Mesenchymal stem cell (in vitro differentiated cells and primary cell): ENCODE results near the gene PIGP.

ENCODE experiments used
- DNase-seq: peaks from one replicate; pipeline ENCODE4 v3.0.0-alpha.2; 2013
- H2AFZ ChIP-seq: one replicate; pipeline ENCODE4 v1.6.1; 2013; ENCODE audit warnings: low read depth, mild to moderate bottlenecking, control low read depth, inconsistent platforms, low read length, moderate library complexity
- H2AK5ac ChIP-seq: 2 replicates; pipeline ENCODE4 v1.6.1; 2013; ENCODE audit warnings: low read length, moderate library complexity, mild to moderate bottlenecking, inconsistent platforms; ENCODE audit not compliant: severe bottlenecking
- H2BK120ac ChIP-seq: one replicate; pipeline ENCODE4 v1.6.1; 2013; ENCODE audit warnings: low read depth, mild to moderate bottlenecking, inconsistent platforms, low read length, moderate library complexity
- H2BK12ac ChIP-seq, 2 experiments: one replicate each; pipeline ENCODE4 v1.6.1; 2013; ENCODE audit warnings: inconsistent platforms in 2 of 2, low read length in 2 of 2, mild to moderate bottlenecking in 2 of 2, moderate library complexity in 2 of 2, control low read depth in 1 of 2
- H2BK15ac ChIP-seq: one replicate; pipeline ENCODE4 v1.6.1; 2013; ENCODE audit warnings: mild to moderate bottlenecking, low read depth, inconsistent platforms; ENCODE audit not compliant: poor library complexity, severe bottlenecking
- H2BK5ac ChIP-seq: 2 replicates; pipeline ENCODE4 v1.6.1; 2013; ENCODE audit warnings: low read depth, mild to moderate bottlenecking, low read length, control low read depth, inconsistent platforms; ENCODE audit not compliant: poor library complexity, severe bottlenecking
- H3K14ac ChIP-seq, 2 experiments: one replicate each; pipeline ENCODE4 v1.6.1; 2013; ENCODE audit warnings: inconsistent platforms in 2 of 2, low read length in 2 of 2, control low read depth in 1 of 2, mild to moderate bottlenecking in 1 of 2, moderate library complexity in 1 of 2
- H3K18ac ChIP-seq, 2 experiments: one replicate each; pipeline ENCODE4 v1.6.1; 2013; ENCODE audit warnings: inconsistent platforms in 2 of 2, low read length in 2 of 2, control low read depth in 1 of 2, low read depth in 1 of 2, mild to moderate bottlenecking in 1 of 2
- H3K23ac ChIP-seq, 2 experiments: one replicate each; pipeline ENCODE4 v1.6.1; 2013; ENCODE audit warnings: inconsistent platforms in 2 of 2, low read length in 2 of 2, mild to moderate bottlenecking in 2 of 2, moderate library complexity in 2 of 2, control low read depth in 1 of 2
- H3K27ac ChIP-seq: 2 replicates; pipeline ENCODE4 v1.5.1; 2013; ENCODE audit warnings: mild to moderate bottlenecking, moderate library complexity, low read length, control low read depth, inconsistent platforms; ENCODE audit not compliant: poor library complexity, severe bottlenecking
- H3K27me3 ChIP-seq, 2 experiments: 2 replicates each; pipeline versions ENCODE4 v1.6.1 to v1.7.0; 2013; ENCODE audit warnings: low read length in 2 of 2, mild to moderate bottlenecking in 2 of 2, moderate library complexity in 2 of 2, control low read depth in 1 of 2, inconsistent platforms in 1 of 2; ENCODE audit not compliant: control insufficient read depth in 1 of 2, insufficient read depth in 1 of 2
- H3K36me3 ChIP-seq, 2 experiments: 2 replicates each; pipeline versions ENCODE4 v1.6.1 to v1.7.0; 2013; ENCODE audit warnings: low read length in 2 of 2, control low read depth in 1 of 2, inconsistent platforms in 1 of 2, low read depth in 1 of 2, mild to moderate bottlenecking in 1 of 2; ENCODE audit not compliant: insufficient read depth in 2 of 2, control insufficient read depth in 1 of 2
- H3K4ac ChIP-seq, 2 experiments: one replicate each; pipeline ENCODE4 v1.6.1; 2013; ENCODE audit warnings: inconsistent platforms in 2 of 2, low read length in 2 of 2, mild to moderate bottlenecking in 2 of 2, moderate library complexity in 2 of 2, control low read depth in 1 of 2, low read depth in 1 of 2
- H3K4me1 ChIP-seq: 2 replicates; pipeline ENCODE4 v1.6.1; 2013; ENCODE audit warnings: low read depth, low read length, control low read depth; ENCODE audit not compliant: control insufficient read depth, insufficient read depth
- H3K4me2 ChIP-seq: 2 replicates; pipeline ENCODE4 v1.6.1; 2013; ENCODE audit warnings: low read length, mild to moderate bottlenecking, inconsistent platforms; ENCODE audit not compliant: poor library complexity, severe bottlenecking
- H3K4me3 ChIP-seq, 2 experiments: 2 replicates each; pipeline versions ENCODE4 v1.5.1 to v1.7.0; 2013; ENCODE audit warnings: low read length in 2 of 2, mild to moderate bottlenecking in 2 of 2, control low read depth in 1 of 2, low read depth in 1 of 2; ENCODE audit not compliant: insufficient read depth in 1 of 2
- H3K79me1 ChIP-seq: replicated peaks from 2 replicates; pipeline ENCODE4 v1.6.1; 2013; ENCODE audit warnings: mild to moderate bottlenecking, control low read depth, low read length, inconsistent platforms; ENCODE audit not compliant: poor library complexity, severe bottlenecking
- H3K9ac ChIP-seq: 2 replicates; pipeline ENCODE4 v1.7.0; 2013; ENCODE audit warnings: mild to moderate bottlenecking, low read length, moderate library complexity
- H3K9me3 ChIP-seq: 2 replicates; pipeline ENCODE4 v1.7.0; 2013; ENCODE audit warnings: mild to moderate bottlenecking, low read length; ENCODE audit not compliant: control insufficient read depth
- H4K8ac ChIP-seq: one replicate; pipeline ENCODE4 v1.6.1; 2013; ENCODE audit warnings: inconsistent platforms, mild to moderate bottlenecking, low read length, moderate library complexity
- H4K91ac ChIP-seq: one replicate; pipeline ENCODE4 v1.6.1; 2013; ENCODE audit warnings: mild to moderate bottlenecking, low read length, inconsistent platforms
- WGBS: methylation state at CpG from one replicate; pipeline ENCODE4 v1.1.7; 2013; ENCODE audit warnings: mixed read lengths; 5-methylcytosine and 5-hydroxymethylcytosine counted together

Gene PIGP

GRCh38 chr21:37047079-37047478, 25.8 kb downstream of the PIGP start:
- Histone ChIP-seq H3K36me3 (no peaks in the 10 kb centered on the region), H3K4ac (no peak overlapping the region), H3K9me3 (no peaks in the 10 kb centered on the region), H3K9ac (no peak overlapping the region), H2AFZ (no peak overlapping the region), H2BK5ac (no peak overlapping the region), H4K91ac (no peak overlapping the region), H3K23ac (no peak overlapping the region), H3K27ac (no peak overlapping the region), H3K27me3 (peaks cover 0 to 17% of the 10 kb centered on the region in 2 experiments), H4K8ac (no peak overlapping the region), H3K4me2 (no peak overlapping the region), H3K79me1 (no peaks in the 10 kb centered on the region), H2BK15ac (no peak overlapping the region), H2BK12ac (no peak overlapping the region), H3K4me3 (no peak overlapping the region), H2AK5ac (no peak overlapping the region), H3K18ac (no peak overlapping the region), H3K14ac (no peak overlapping the region), H3K4me1 (peaks cover 6% of the 10 kb centered on the region), H2BK120ac (no peak overlapping the region)
- WGBS, result 82% methylated on average over 3 of the region's 4 CpGs
- no peak for DNase-seq

- H3K23ac ChIP-seq, result no peak overlapping the region
- no peak overlapping the region for H2BK12ac ChIP-seq
- H2BK120ac ChIP-seq, result no peak overlapping the region
- H3K4ac ChIP-seq, result no peak overlapping the region
- no peak overlapping the region for H4K8ac ChIP-seq
- no peak overlapping the region for H2BK5ac ChIP-seq
- no peak overlapping the region for H4K91ac ChIP-seq
- 92% methylated on average over 6 of the region's 6 CpGs for WGBS
- no peak for DNase-seq
- no peak overlapping the region for H3K18ac ChIP-seq
- H3K36me3 ChIP-seq, result no peaks in the 10 kb centered on the region
- H3K14ac ChIP-seq, result no peak overlapping the region
- H3K9ac ChIP-seq, result no peak overlapping the region
- H3K79me1 ChIP-seq, result no peaks in the 10 kb centered on the region
- no peak overlapping the region for H3K27ac ChIP-seq
- H3K9me3 ChIP-seq, result no peaks in the 10 kb centered on the region
- peaks cover 6% of the 10 kb centered on the region for H3K4me1 ChIP-seq
- no peak overlapping the region for H3K4me2 ChIP-seq
- no peak overlapping the region for H3K4me3 ChIP-seq
- H3K27me3 ChIP-seq, result peaks cover 0 to 17% of the 10 kb centered on the region in 2 experiments
- no peak overlapping the region for H2AK5ac ChIP-seq
- no peak overlapping the region for H2BK15ac ChIP-seq
- no peak overlapping the region for H2AFZ ChIP-seq
Measured at GRCh38 chr21:37045556-37045955, 27.3 kb downstream of the PIGP start.

- H3K18ac ChIP-seq, result no peak overlapping the region
- DNase-seq, result no peak
- peaks cover 0 to 17% of the 10 kb centered on the region in 2 experiments for H3K27me3 ChIP-seq
- no peak overlapping the region for H3K4ac ChIP-seq
- WGBS, result 96% methylated on average over 6 of the region's 6 CpGs
- H2BK120ac ChIP-seq, result no peak overlapping the region
- no peak overlapping the region for H2AK5ac ChIP-seq
- H3K79me1 ChIP-seq, result no peaks in the 10 kb centered on the region
- no peak overlapping the region for H4K91ac ChIP-seq
- no peak overlapping the region for H3K27ac ChIP-seq
- H3K4me1 ChIP-seq, result peaks cover 6% of the 10 kb centered on the region
- H3K4me3 ChIP-seq, result no peak overlapping the region
- no peaks in the 10 kb centered on the region for H3K9me3 ChIP-seq
- no peak overlapping the region for H2BK5ac ChIP-seq
- H3K23ac ChIP-seq, result no peak overlapping the region
- no peak overlapping the region for H3K9ac ChIP-seq
- no peak overlapping the region for H3K4me2 ChIP-seq
- no peak overlapping the region for H4K8ac ChIP-seq
- H3K36me3 ChIP-seq, result no peaks in the 10 kb centered on the region
- H3K14ac ChIP-seq, result no peak overlapping the region
- H2AFZ ChIP-seq, result no peak overlapping the region
- no peak overlapping the region for H2BK12ac ChIP-seq
- H2BK15ac ChIP-seq, result no peak overlapping the region
Measured at GRCh38 chr21:37045149-37045548, 27.7 kb downstream of the PIGP start.

- Histone ChIP-seq H3K4me2 (no peak overlapping the region), H3K4ac (no peak overlapping the region), H4K8ac (no peak overlapping the region), H3K4me3 (no peak overlapping the region), H2AK5ac (no peak overlapping the region), H4K91ac (no peak overlapping the region), H3K27me3 (peaks cover 0 to 17% of the 10 kb centered on the region in 2 experiments), H2BK12ac (no peak overlapping the region), H3K79me1 (no peaks in the 10 kb centered on the region), H2BK5ac (no peak overlapping the region), H3K4me1 (peaks cover 6% of the 10 kb centered on the region), H2BK120ac (no peak overlapping the region), H3K23ac (no peak overlapping the region), H2AFZ (no peak overlapping the region), H3K14ac (no peak overlapping the region), H3K27ac (no peak overlapping the region), H3K9ac (no peak overlapping the region), H2BK15ac (no peak overlapping the region), H3K18ac (no peak overlapping the region), H3K9me3 (no peaks in the 10 kb centered on the region), H3K36me3 (no peaks in the 10 kb centered on the region)
- DNase-seq, result no peak
- 100% methylated on average over 3 of the region's 3 CpGs for WGBS
Measured at GRCh38 chr21:37044643-37045042, 28.2 kb downstream of the PIGP start.
